HEK293 (cell line): ENCODE data around the gene IGF2BP1.

Experiments
- CTCF ChIA-PET: fragments of 350-600 bp; formaldehyde crosslinking; extraction: SDS; loops from one replicate; lab custom pipeline; 2021; ENCODE audit warnings: antibody characterized with exemption; lab: Yijun Ruan, JAX
- POLR2A ChIA-PET: fragments of 300-600 bp; formaldehyde crosslinking; extraction: SDS; loops from one replicate; lab custom pipeline; 2020; ENCODE audit warnings: antibody characterized with exemption, inconsistent platforms; lab: Yijun Ruan, JAX
- H3K27ac ChIP-seq: fragments of 200-500 bp; sonication (Bioruptor generic); 2 replicates; pipeline ENCODE4 v1.5.1; 2014; ENCODE audit warnings: low read depth, low read length, control low read depth, inconsistent platforms; ENCODE audit errors: extremely low read depth
- H3K36me3 ChIP-seq, 2 experiments: fragments of 200-500 bp in 1 of 2; sonication (Bioruptor generic) in 1 of 2; 1 replicate in 1 of 2; 2 replicates in 1 of 2; pipeline ENCODE4 v1.5.1; 2014 to 2017; ENCODE audit warnings: inconsistent platforms in 2 of 2, low read length in 2 of 2; ENCODE audit not compliant: control insufficient read depth in 2 of 2, insufficient read depth in 1 of 2
- H3K4me1 ChIP-seq: fragments of 200-500 bp; sonication (Bioruptor generic); 2 replicates; pipeline ENCODE4 v1.5.1; 2014; ENCODE audit warnings: mild to moderate bottlenecking, low read length, inconsistent platforms; ENCODE audit not compliant: control insufficient read depth, insufficient read depth
- H3K4me3 ChIP-seq: 2 replicates; pipeline ENCODE4 v1.5.1; 2011; ENCODE audit warnings: low read depth, mild to moderate bottlenecking, control low read depth, low read length, moderate library complexity
- H3K9me3 ChIP-seq: fragments of 200-500 bp; sonication (Bioruptor generic); 2 replicates; pipeline ENCODE4 v1.5.1; 2014; ENCODE audit warnings: low read depth, low read length, inconsistent platforms; ENCODE audit not compliant: control insufficient read depth, insufficient read depth
- EGR2 ChIP-seq: fragments of 450-650 bp; formaldehyde crosslinking; IDR thresholded peaks from 2 replicates; pipeline ENCODE4 v1.5.1; 2016; ENCODE audit warnings: low read depth, missing biosample characterization, missing genetic modification characterization
- FEZF1 ChIP-seq: fragments of 450-650 bp; formaldehyde crosslinking; IDR thresholded peaks from 2 replicates; pipeline ENCODE4 v1.5.1; 2016; ENCODE audit warnings: missing biosample characterization, missing genetic modification characterization
- GLI2 ChIP-seq: fragments of 450-650 bp; formaldehyde crosslinking; IDR thresholded peaks from 2 replicates; pipeline ENCODE4; 2017; ENCODE audit warnings: missing biosample characterization, missing genetic modification characterization, low read depth, borderline replicate concordance
- GLIS1 ChIP-seq: fragments of 450-650 bp; formaldehyde crosslinking; IDR thresholded peaks from 2 replicates; pipeline ENCODE4 v1.5.1; 2016; ENCODE audit warnings: missing biosample characterization, missing genetic modification characterization
- IKZF3 ChIP-seq: fragments of 450-650 bp; IDR thresholded peaks from 2 replicates; pipeline ENCODE4 v1.5.0; 2018; ENCODE audit warnings: missing biosample characterization, mild to moderate bottlenecking, missing genetic modification characterization, moderate library complexity
- KLF10 ChIP-seq: fragments of 450-650 bp; IDR thresholded peaks from 2 replicates; pipeline ENCODE4 v1.5.1; 2018; ENCODE audit warnings: missing biosample characterization, mild to moderate bottlenecking, missing genetic modification characterization
- MYNN ChIP-seq: fragments of 450-650 bp; formaldehyde crosslinking; IDR thresholded peaks from 2 replicates; pipeline ENCODE4 v1.5.1; 2016; ENCODE audit warnings: missing biosample characterization, missing genetic modification characterization, borderline replicate concordance
- REPIN1 ChIP-seq: fragments of 450-650 bp; formaldehyde crosslinking; IDR thresholded peaks from 2 replicates; pipeline ENCODE4 v1.5.1; 2017; ENCODE audit warnings: missing biosample characterization, missing genetic modification characterization, low read depth
- REST ChIP-seq: fragments of 450-650 bp; formaldehyde crosslinking; IDR thresholded peaks from 2 replicates; pipeline ENCODE4 v1.5.1; 2016; ENCODE audit warnings: missing biosample characterization, missing genetic modification characterization
- SALL2 ChIP-seq: fragments of 450-650 bp; formaldehyde crosslinking; IDR thresholded peaks from 2 replicates; pipeline ENCODE4 v1.5.0; 2017; ENCODE audit warnings: missing biosample characterization, mild to moderate bottlenecking, missing genetic modification characterization, borderline replicate concordance
- ZBTB10 ChIP-seq: fragments of 450-650 bp; formaldehyde crosslinking; IDR thresholded peaks from 2 replicates; pipeline ENCODE4 v1.5.1; 2016; ENCODE audit warnings: missing biosample characterization, missing genetic modification characterization
- ZBTB11 ChIP-seq: fragments of 450-650 bp; formaldehyde crosslinking; conservative IDR thresholded peaks from 2 replicates; pipeline ENCODE4 v1.5.1; 2016; ENCODE audit warnings: low read depth, missing biosample characterization, missing genetic modification characterization
- ZBTB48 ChIP-seq: fragments of 450-650 bp; formaldehyde crosslinking; IDR thresholded peaks from 2 replicates; pipeline ENCODE4 v1.5.1; 2016; ENCODE audit warnings: missing biosample characterization, missing genetic modification characterization
- ZBTB8A ChIP-seq: fragments of 450-650 bp; formaldehyde crosslinking; IDR thresholded peaks from 2 replicates; pipeline ENCODE4 v1.5.1; 2016; ENCODE audit warnings: missing biosample characterization, missing genetic modification characterization
- ZFHX2 ChIP-seq: fragments of 450-650 bp; formaldehyde crosslinking; conservative IDR thresholded peaks from 2 replicates; pipeline ENCODE4 v1.5.1; 2016; ENCODE audit warnings: missing biosample characterization, missing genetic modification characterization
- ZFP3 ChIP-seq: fragments of 450-650 bp; formaldehyde crosslinking; IDR thresholded peaks from 2 replicates; pipeline ENCODE4 v1.5.1; 2016; ENCODE audit warnings: low read depth, missing biosample characterization, missing genetic modification characterization
- ZNF19 ChIP-seq: fragments of 450-650 bp; formaldehyde crosslinking; IDR thresholded peaks from 2 replicates; pipeline ENCODE4; 2016; ENCODE audit warnings: missing biosample characterization, missing genetic modification characterization, low read depth
- ZNF302 ChIP-seq: fragments of 450-650 bp; formaldehyde crosslinking; IDR thresholded peaks from 2 replicates; pipeline ENCODE4 v1.5.1; 2016; ENCODE audit warnings: missing biosample characterization, missing genetic modification characterization, low read depth
- ZNF362 ChIP-seq: fragments of 450-650 bp; formaldehyde crosslinking; IDR thresholded peaks from 2 replicates; pipeline ENCODE4 v1.5.1; 2016; ENCODE audit warnings: missing biosample characterization, missing genetic modification characterization
- ZNF423 ChIP-seq: fragments of 450-650 bp; formaldehyde crosslinking; IDR thresholded peaks from 2 replicates; pipeline ENCODE4 v1.5.1; 2016; ENCODE audit warnings: missing biosample characterization, missing genetic modification characterization
- ZNF580 ChIP-seq: fragments of 450-650 bp; formaldehyde crosslinking; IDR thresholded peaks from 2 replicates; pipeline ENCODE4 v1.5.1; 2016; ENCODE audit warnings: missing biosample characterization, missing genetic modification characterization
- ZNF621 ChIP-seq: fragments of 450-650 bp; formaldehyde crosslinking; IDR thresholded peaks from 2 replicates; pipeline ENCODE4 v1.5.1; 2017; ENCODE audit warnings: missing biosample characterization, missing genetic modification characterization
- ZNF626 ChIP-seq: fragments of 450-650 bp; sonication (Bioruptor Pico); formaldehyde crosslinking; IDR thresholded peaks from 2 replicates; pipeline ENCODE4 v1.5.1; 2018; ENCODE audit warnings: missing biosample characterization, missing genetic modification characterization, inconsistent platforms
- ZSCAN4 ChIP-seq: fragments of 450-650 bp; formaldehyde crosslinking; IDR thresholded peaks from 2 replicates; pipeline ENCODE4 v1.5.1; 2017; ENCODE audit warnings: missing biosample characterization, missing genetic modification characterization

The IGF2BP1 gene

GRCh38 chr17:48994549-48995303 is 2.5 kb upstream of the IGF2BP1 start:
- Histone ChIP-seq H3K4me3 (peak overlapping the region; percentile 64), H3K27ac (peak overlapping the region; percentile 100)
- no peak for TF ChIP-seq ZSCAN4 (tag by site-specific recombination)
- no peak for TF ChIP-seq ZFP3
- 0 out of 2 replicates have a peak, but pooled peaks have one; percentile 41 for TF ChIP-seq KLF10 (tag by site-specific recombination)
- no peak for TF ChIP-seq ZNF302 (tag by site-specific recombination)
- TF ChIP-seq GLI2 (tag by site-specific recombination): no peak
- peak; percentile 46; the same call in 1 of the 2 replicates for TF ChIP-seq ZNF423
- TF ChIP-seq REPIN1 (tag by site-specific recombination): no peak
- TF ChIP-seq SALL2 (tag by site-specific recombination): no peak
- TF ChIP-seq ZBTB8A (tag by site-specific recombination): peak; percentile 44; the same call in 1 of the 2 replicates
- no peak for TF ChIP-seq ZBTB11 (tag by site-specific recombination)
- no peak for TF ChIP-seq ZBTB48 (tag by site-specific recombination)
- no peak for TF ChIP-seq ZNF580 (tag by site-specific recombination)
- TF ChIP-seq ZNF621 (tag by site-specific recombination): no peak
- TF ChIP-seq ZFHX2 (tag by site-specific recombination): peak; percentile 39
- TF ChIP-seq EGR2 (tag by site-specific recombination): peak; percentile 45
- TF ChIP-seq REST (tag by site-specific recombination): no peak
- no peak for TF ChIP-seq ZNF362 (tag by site-specific recombination)
- TF ChIP-seq ZBTB10 (tag by site-specific recombination): no peak
- TF ChIP-seq GLIS1 (tag by site-specific recombination): peak; percentile 72
- no peak for TF ChIP-seq ZNF19 (tag by site-specific recombination)
- peak; percentile 4; the same call in 1 of the 2 replicates for TF ChIP-seq FEZF1 (tag by site-specific recombination)
- 0 out of 2 replicates have a peak, but pooled peaks have one; percentile 18 for TF ChIP-seq MYNN (tag by site-specific recombination)
- TF ChIP-seq IKZF3 (tag by site-specific recombination): 0 out of 2 replicates have a peak, but pooled peaks have one; percentile 53
- no peak for TF ChIP-seq ZNF626 (tag by site-specific recombination)

More at GRCh38 chr17:48994549-48995303, 2.5 kb upstream of the IGF2BP1 start:
- no peaks in the 10 kb centered on the region for H3K9me3 ChIP-seq
- H3K36me3 ChIP-seq: peaks cover 0 to 4% of the 10 kb centered on the region in 2 experiments; a peak in 1 of 3 replicates
- POLR2A ChIA-PET: interaction anchor here (0.6 to 5.6 kb wide), 11 partner anchors 12 to 197 kb away, joined by 3 to 47 read pairs (median 4); partner anchors contain the start of genes ATP5MC1 and SNF8
- H3K4me1 ChIP-seq: peaks cover 35% of the 10 kb centered on the region
- CTCF ChIA-PET: interaction anchor here (0.5 to 13.1 kb wide), 9 partner anchors 9 to 1283 kb away, joined by 3 to 129 read pairs (median 3); no protein-coding TSS in a partner anchor
